HG02610 (cell line): ENCODE measurements around the gene GYPB.
"Not testable (repeated sequence)": the region's sequence is repeated elsewhere in the genome, so short reads cannot be mapped to it uniquely, and the experiment has no call there.

ENCODE experiments used
- ATAC-seq: cut with Tn5 transposase; IDR thresholded peaks from one replicate; pipeline ENCODE4 v1.9.1; 2021; ENCODE audit warnings: mild to moderate bottlenecking, moderate library complexity; ENCODE audit not compliant: unreplicated experiment

Gene GYPB

DNA sequence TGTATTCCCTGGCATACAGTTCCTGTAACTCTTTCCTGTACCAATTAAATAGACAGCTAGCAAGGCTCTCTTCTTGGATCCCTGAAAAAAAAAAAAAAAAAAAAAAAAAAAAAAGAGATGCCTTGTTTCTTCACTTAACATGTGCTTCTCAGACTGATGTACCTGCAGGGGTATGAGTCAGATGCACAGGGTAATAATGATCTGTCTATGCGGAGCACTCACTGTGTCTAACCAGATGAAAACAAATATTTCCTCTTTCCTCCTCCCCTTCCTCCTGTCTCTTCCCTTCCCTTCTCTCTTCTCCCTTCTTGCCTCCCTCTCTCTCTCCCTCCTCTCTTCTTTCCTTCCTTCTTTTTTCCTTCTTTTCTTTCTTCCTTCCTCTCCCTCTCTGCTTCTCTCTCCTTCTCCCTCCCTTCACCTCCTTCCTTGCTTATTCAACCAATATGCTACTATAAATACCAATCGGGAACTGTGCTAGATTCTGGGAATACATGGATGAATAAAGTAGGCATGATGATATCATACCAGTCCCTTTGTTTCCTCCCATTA is 3.0 kb downstream of the GYPB start:
- ATAC-seq = not testable (repeated sequence)

DNA sequence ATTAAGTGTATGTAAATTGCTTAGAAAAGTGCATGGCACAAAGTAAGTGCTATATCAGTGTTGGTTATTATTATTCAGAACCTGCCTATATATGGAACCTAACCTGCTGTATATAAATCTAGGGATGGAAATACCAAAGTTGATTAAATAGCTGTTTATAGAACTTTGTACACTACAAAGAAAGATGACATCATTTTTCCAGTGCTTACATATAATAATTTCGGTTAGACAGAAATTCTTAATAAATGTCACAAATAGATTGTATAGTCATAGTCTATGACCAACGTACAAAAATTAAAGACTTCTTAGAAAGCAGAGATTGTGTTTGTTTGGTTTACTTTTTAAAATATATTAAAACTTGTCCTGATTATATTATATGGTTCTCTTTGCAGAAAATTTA is 4.4 kb downstream of the GYPB start:
- no peak for ATAC-seq

DNA sequence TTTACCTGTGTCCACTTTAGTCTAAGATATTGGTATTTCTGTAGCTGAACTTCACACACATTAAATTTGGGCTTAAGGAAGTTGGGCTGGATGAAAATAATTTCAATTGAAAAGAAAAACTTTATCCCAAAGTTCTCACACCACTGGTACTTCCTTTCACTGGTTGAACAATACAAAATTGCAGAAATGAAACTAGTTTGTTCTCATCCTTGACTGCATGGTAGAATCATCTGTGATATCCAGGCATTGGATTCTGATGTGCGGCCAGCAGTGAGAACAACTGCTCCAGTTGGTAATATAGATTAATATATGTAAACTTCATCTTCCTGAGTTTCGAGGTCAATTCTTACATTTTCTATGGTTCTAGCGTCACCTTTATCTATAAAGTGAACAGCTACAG is 10.6 kb downstream of the GYPB start:
- not testable (repeated sequence) for ATAC-seq

DNA sequence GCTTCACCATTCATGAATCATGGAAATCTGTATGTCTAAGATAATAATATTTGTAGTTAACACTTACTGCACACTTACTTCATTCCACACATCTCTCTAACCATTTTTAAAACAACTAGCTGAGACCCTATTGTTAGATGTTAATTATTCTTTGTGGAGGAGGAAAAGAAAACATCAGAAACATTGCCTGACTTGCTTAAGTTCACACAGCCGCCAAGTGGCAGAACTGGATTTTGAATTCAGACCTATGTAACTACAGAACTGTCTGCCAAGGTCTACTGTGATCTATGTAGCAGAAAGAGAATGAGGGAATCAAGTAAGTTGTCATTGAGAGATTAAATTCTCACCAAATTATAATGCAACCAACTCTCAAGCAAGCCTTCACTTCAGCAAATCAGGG is 11.2 kb downstream of the GYPB start:
- not testable (repeated sequence) for ATAC-seq

DNA sequence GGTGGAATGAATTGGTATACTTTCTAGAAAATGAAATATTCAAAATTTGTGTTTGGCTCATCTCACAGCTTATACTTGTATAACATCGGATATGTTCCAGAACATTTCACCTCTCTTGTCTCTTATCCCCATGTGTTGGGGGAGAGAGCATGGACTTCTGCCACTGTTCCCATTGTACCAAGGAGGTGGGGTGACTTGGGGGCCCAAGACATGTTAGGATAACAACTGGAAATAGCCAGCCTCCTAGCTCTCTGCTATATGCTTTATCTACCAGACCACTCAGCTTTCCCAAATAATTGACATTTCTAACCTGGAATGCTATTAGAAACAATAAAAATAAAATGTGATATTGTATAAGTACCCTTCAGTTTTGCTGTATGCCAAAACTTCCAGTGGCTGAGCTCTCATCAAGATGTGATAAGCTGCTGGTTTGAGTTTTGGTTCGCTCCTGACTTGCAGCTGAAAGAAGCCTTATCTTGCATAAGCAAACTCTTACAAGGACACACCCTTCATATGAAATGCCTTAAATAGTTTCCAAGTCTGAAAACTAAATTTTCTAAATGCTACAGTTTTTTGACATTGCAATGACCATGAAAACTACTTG is 12.9 kb downstream of the GYPB start:
- not testable (repeated sequence) for ATAC-seq

DNA sequence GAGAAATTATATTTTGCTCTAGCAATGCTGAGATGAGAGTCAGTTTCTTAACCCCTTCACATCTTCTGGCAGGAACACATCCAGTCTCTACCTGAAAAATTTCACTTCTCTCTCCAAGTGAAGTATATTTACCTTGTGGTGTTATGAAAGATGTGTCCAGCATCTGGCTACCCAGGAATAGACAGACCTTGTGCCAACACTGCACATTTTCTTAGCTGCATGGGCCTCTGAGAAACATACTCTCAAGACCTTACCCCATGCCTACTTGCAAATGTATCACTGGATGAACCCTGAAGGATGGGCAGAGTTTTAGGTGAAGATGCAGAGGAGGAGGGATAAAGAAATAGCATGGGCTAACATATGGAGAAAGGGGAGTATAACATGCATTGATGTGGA is 13.6 kb downstream of the GYPB start:
- not testable (repeated sequence) for ATAC-seq

DNA sequence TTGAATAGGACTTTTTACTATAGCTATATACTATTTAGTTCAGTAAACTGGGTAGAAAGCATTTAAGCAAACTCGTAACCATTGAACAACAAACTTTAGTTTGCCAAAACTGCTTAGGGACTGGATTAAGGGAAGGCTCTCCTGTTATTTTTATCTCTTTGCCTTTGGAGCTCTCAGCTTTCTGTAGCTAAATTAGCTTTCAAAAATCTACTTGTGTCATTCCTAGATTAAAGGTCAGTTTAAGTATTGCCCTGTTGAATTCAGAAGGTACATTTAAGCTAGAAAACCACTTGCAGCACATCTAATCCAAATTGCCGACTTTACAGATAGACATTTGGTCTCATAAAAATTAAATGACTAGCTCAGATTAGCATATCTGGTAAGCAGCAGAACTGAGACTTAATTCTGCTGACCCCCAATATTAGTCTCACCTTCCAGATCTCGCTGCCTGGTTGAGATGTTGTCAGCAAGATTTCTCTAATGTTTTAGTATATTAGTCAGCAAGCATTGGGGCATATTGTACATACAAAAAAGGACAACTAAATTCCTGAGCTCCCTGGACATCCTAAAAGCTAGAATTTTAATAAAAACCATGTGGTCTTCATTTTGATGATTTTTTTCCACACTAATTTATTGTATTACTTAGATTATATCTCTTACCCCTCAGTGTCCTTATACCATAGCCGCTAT is 14.2 kb downstream of the GYPB start:
- ATAC-seq = not testable (repeated sequence)

DNA sequence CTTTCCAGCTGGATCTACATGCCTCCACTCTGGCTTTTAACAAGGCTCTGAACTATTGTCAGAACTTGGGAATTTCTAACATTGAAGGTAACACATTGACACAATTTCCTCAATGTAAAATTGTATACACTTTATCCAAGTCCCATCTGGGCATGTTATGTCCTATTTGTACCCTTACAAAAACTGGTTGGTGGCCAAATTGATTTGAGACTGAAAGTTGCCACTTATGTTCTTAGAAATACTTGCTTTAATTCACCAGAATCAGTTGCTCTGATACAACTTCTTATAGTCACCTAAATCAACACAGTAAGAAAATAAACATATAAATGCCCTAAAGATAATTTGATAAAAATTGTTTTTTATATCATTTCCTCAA is 15.3 kb downstream of the GYPB start:
- not testable (repeated sequence) for ATAC-seq

DNA sequence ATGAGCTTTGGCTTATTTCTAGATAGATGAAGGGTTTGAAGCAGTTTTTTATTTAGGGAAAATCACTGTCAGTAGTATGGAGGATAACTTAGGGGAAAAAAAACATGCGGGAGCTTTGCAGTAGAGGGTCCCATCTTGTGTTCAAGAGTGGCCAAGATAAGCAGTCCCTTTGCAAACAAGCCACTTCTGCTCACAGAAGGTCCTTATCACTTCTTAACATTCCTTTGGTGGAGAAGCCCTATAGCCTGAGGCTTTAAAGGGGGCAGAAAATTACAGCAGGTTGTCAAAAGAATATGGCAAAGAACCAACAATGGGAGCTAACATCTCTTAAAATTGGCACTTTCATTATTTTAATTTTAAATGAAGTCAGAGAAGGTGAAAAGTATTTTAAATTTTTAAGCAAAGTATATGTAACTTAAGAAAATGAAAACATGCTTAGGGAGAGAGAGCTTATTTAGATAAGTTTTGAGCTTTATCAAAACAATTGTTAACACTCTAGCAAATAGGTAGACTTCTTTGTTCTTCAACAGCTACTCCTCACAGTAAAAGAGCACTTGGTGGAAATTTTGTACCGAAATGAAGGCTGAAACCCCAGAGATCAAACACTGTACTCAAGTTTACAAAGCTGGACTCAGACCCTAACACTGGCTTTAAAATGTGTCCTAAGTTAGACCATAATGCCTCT is 15.8 kb downstream of the GYPB start:
- ATAC-seq = not testable (repeated sequence)

DNA sequence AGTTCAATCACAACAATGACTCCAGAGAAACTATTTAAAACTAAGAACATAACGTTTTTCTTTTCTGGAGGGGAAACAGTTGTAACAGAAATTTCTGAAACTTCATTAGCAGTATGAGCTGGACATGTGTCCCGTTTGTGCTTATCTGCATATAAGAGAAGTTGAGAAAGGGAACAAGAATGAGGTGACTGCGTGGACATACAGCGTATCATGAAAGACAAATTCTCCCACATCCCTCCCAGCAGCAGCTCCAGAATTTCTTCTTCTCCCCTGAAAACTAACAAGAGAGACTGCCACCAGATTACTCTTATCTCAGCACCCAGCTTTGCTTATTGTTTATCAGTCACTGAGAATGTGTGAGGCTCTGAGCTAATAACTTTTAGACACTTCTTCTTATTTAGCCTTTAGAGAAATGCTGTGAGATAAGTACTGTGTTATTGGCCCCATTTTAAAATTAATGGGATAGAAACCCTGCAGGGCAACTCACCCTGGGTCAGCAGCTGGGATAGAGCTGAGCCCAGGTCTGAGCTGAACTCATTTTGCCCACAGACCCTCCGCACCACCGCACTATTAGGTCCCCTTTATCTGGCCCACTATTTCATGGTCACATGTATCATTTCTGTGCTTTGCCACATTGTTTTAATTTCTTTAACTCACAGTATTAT is 18.7 kb downstream of the GYPB start:
- not testable (repeated sequence) for ATAC-seq

DNA sequence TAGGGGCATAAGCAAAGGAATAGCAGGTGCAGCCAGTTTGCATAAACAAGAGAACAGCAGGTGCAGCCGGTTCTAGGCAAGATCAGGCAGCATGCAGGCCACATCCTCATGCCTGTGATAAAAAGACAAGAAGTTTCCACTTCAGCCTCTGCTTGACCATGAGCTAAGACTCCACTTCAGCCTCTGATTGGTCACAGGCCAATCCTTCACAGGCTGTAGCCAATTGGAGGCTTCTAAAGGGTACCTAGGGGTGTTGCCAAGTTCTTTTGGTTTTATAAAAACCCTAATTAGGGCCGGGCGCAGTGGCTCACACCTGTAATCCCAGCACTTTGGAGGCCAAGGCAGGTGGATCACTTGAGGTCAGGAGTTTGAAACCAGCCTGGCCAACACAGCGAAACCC is 23.0 kb downstream of the GYPB start:
- not testable (repeated sequence) for ATAC-seq

DNA sequence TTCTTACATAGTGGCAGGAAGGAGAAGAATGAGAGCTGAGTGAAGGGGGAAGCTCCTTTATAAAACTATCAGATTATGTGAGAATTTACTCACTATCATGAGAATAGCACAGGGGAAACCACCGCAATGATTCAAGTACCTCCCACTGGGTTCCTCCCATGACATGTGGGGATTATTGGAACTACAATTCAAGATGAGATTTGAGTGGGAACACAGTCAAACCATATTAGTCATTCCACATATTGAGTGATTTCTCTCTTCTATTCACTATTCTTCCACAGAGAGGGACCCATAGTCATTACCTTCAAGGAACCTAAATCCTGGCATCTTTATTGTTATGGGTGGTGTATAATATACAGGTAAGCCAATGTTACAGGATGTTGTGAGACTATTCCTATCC is 27.4 kb downstream of the GYPB start:
- not testable (repeated sequence) for ATAC-seq

DNA sequence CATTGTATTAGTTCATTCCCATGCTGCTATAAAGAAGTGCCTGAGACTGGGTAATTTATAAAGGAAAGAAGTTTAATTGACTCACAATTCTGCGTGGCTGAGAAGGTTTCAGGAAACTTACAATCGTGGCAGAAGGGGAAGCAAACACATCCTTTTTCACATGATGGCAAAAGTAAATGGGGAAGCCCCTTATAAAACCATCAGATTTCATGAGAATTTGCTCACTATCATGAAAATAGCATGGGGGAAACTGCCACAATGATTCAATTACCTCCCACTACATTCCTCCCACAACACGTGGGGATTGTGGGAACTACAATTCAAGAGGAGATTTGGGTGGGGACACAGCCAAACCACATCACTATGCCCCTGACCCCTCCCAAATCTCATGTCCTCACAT is 28.5 kb downstream of the GYPB start:
- not testable (repeated sequence) for ATAC-seq

DNA sequence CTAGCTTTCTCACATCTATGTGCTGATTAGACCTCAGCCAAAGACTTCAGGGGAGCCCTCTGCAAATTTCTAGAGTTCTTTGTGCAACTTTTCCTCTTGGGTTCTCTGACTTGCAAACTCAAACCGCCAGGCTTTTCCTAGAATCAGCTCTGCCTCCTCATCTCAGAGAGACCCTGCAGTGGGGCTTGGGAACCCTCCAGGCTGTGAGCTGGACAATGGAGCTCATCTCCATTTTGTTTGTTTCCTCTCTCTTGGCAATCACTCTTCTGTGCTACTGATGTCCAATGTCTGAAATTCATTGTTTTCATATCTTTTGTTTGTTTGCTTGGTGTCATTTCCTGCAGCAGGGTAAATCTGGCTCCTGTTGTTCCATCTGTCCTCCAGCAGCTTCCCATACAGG is 33.0 kb downstream of the GYPB start:
- no peak for ATAC-seq

DNA sequence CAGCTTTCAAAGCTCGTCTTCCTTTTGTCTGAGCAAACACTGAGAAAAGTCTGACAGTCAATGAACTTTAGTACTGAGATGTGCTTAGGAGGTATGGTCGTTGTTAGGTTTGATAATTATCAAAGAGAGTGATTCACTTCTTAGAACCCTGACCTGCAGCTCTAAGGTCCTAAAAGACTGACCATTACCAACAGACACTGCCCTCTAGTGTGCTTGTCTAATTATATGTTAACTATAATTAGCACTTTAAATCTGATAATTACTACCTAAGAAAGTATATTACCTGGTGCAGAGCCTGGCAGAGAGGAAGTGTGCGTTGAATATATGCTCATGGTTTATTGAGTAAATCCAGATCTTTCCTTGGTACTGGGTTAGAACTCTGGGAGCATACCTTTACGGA is 38.4 kb downstream of the GYPB start:
- ATAC-seq = not testable (repeated sequence)

DNA sequence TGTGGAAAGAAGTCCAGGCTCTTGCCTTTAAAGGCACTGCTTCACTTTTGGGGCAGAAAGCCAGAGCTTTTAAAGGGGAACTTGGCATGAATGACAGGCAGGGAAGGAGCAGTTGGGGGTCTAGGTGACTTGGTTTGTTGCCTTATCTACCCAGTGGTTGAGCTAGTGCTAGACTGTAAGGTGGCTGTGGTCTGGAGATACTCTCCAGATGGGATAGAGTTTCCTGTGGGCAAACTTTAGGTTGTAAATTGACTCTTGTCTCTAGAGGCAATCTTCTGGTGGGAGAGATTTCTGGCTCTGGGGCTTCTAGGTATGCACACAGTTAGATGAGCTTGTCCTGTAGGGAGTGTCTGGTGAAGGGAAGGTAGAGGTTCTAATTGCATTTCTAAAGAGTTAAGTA is 43.7 kb downstream of the GYPB start:
- not testable (repeated sequence) for ATAC-seq

DNA sequence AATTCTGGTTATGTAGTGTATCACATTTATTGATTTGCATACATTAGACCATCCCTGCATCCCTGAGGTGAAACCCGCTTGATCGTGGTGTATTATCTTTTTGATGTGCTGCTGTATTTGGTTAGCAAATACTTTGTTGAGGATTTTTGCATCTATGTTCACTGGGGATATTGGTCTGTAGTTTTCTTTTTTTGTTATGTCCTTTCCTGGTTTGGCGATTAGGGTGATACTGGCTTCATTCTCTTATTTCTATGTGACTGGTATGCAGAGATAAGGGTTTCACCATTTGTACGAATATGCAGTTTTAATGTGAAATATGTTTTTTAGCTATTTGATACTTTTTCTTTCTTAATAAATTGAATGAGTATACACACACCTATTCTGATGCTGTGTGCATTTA is 45.2 kb downstream of the GYPB start:
- ATAC-seq = not testable (repeated sequence)

DNA sequence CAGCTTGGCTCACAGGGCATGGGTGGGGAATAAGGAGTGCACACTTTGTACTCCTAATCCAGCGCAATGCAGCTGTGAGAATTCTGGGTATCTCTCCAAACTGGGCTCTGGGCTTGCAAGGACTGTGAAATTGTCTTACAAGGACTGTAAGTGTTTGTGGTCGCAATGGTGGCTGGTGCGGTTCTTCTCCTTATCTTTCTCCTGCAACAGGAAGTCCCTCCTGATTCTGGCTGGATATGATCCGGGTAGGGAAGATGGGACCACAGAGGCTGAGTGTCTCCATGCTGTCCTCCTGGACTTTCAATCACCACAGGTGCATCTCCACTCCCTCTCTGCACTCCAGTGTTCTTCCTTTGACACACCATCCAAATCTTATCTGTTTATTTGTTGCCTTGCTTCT is 58.1 kb downstream of the GYPB start:
- ATAC-seq = no peak

DNA sequence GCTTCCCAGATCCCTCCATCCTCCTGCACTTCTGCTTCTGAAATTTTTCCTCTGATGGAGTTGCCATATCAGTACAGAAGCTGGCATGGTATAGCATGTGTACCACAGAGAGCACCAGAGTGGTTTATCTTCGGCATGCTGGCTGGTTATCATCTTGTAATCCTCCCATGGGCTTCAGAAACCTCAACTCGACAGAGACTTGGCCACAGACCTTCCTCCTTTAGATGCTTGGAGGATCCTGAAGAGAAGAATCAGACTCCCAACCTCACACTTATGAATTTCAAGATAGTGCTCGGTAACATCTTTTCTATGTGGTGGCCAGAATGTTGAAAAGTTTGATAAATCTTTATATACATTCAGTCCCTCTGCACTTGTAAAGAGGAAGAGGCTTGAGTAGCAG is 63.9 kb downstream of the GYPB start:
- ATAC-seq = not testable (repeated sequence)

DNA sequence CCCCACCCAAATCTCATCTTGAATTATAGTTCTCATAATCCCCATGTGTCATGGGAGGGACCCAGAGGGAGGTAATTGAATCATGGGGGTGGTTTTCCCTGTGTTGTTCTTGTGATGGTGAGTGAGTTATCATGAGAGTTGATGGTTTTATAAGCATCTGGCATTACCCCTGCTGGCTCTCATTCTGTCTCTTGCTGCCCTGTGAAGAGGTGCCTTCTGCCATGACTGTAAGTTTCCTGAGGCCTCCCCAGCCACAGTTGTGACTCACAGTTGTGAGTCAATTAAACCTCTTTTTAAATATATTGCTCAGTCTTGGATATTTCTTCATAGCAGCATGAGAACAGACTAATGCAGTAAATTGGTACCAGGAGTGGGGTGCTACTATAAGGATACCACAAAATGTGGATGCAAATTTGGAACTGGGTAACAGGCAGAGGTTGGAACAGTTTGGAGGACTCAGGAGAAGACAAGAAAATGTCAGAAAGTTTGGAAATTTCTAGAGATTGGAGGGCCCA is 67.7 kb downstream of the GYPB start:
- not testable (repeated sequence) for ATAC-seq

DNA sequence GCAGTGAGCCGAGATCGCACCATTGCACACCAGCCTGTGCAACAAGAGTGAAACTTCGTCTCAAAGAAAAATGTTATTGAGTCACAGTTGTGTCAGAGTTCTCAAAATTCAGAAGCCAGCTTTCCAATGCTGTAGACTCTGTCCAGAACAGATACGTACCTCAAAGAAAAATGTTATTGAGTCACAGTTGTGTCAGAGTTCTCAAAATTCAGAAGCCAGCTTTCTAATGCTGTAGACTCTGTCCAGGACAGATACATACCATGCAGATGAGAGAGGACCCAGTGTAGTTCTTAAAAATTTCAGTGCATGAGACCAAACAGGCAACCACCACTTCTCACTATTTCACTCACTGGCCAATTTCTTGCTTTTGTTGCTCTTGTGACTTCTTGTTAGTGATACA is 68.2 kb downstream of the GYPB start:
- ATAC-seq = not testable (repeated sequence)
